ENCODE measurements around the gene FLNC. TPM values are rescaled to one million over a fixed set of nuclear protein-coding genes. Genes with fewer than 3 reads are reported as not detected.

FLNC gene
- total RNA-seq, 2 experiments from 2014 or later, result not detected

- Mint-ChIP-seq H3K27ac (no peak overlapping the region), H3K27me3 (no peaks in the 10 kb centered on the region), H3K9me3 (no peaks in the 10 kb centered on the region), H3K4me3 (no peak overlapping the region), H3K36me3 (ENCODE audit: low read depth) (no peaks in the 10 kb centered on the region), H3K4me1 (no peaks in the 10 kb centered on the region)
- POLR2A ChIA-PET, result no interaction called here
- DNase-seq, result no peak
- CTCF ChIA-PET, result no interaction called here
These were observed 17.6 kb downstream of the FLNC start for GRCh38 chr7:128847721-128848211.

GRCh38 chr7:128848289-128849155, 18.3 kb downstream of the FLNC start:
- H3K9me3 Mint-ChIP-seq, result no peaks in the 10 kb centered on the region
- POLR2A ChIA-PET, result no interaction called here
- no peaks in the 10 kb centered on the region for H3K36me3 Mint-ChIP-seq (ENCODE audit: low read depth)

GRCh38 chr7:128849156-128849515, 18.9 kb downstream of the FLNC start:
- no peak overlapping the region for H3K4me3 Mint-ChIP-seq
- no peak overlapping the region for H3K27ac Mint-ChIP-seq
- no peaks in the 10 kb centered on the region for H3K9me3 Mint-ChIP-seq
- no peaks in the 10 kb centered on the region for H3K36me3 Mint-ChIP-seq (ENCODE audit: low read depth)
- H3K27me3 Mint-ChIP-seq, result no peaks in the 10 kb centered on the region
- ChIA-PET POLR2A (no interaction called here), CTCF (no interaction called here)
- no peak for DNase-seq
- H3K4me1 Mint-ChIP-seq, result no peaks in the 10 kb centered on the region

More at GRCh38 chr7:128848289-128849155, 18.3 kb downstream of the FLNC start:
- no peak overlapping the region for H3K27ac Mint-ChIP-seq
- H3K4me1 Mint-ChIP-seq, result no peaks in the 10 kb centered on the region
- DNase-seq, result no peak
- no peaks in the 10 kb centered on the region for H3K27me3 Mint-ChIP-seq
- H3K4me3 Mint-ChIP-seq, result no peak overlapping the region
- CTCF ChIA-PET, result no interaction called here

- Mint-ChIP-seq H3K9me3 (no peaks in the 10 kb centered on the region), H3K27me3 (no peaks in the 10 kb centered on the region), H3K4me3 (no peak overlapping the region), H3K4me1 (no peaks in the 10 kb centered on the region), H3K36me3 (ENCODE audit: low read depth) (no peaks in the 10 kb centered on the region), H3K27ac (no peak overlapping the region)
- CTCF ChIA-PET, result no interaction called here
- no peak for DNase-seq
- POLR2A ChIA-PET, result no interaction called here
These were observed 19.7 kb downstream of the FLNC start for GRCh38 chr7:128849804-128850490.

- POLR2A ChIA-PET, result no interaction called here
- Mint-ChIP-seq H3K27me3 (no peaks in the 10 kb centered on the region), H3K4me3 (no peak overlapping the region), H3K9me3 (no peaks in the 10 kb centered on the region), H3K4me1 (no peaks in the 10 kb centered on the region), H3K27ac (no peak overlapping the region), H3K36me3 (ENCODE audit: low read depth) (no peaks in the 10 kb centered on the region)
- DNase-seq, result no peak
- CTCF ChIA-PET, result no interaction called here
These were observed 22.5 kb downstream of the FLNC start for GRCh38 chr7:128852537-128853254.

GRCh38 chr7:128853799-128854198, 23.6 kb downstream of the FLNC start:
- Mint-ChIP-seq H3K9me3 (no peaks in the 10 kb centered on the region), H3K27me3 (no peaks in the 10 kb centered on the region), H3K27ac (no peak overlapping the region), H3K36me3 (ENCODE audit: low read depth) (no peaks in the 10 kb centered on the region), H3K4me1 (no peaks in the 10 kb centered on the region), H3K4me3 (no peak overlapping the region)
- ChIA-PET POLR2A (no interaction called here), CTCF (no interaction called here)
- no peak for DNase-seq

- POLR2A ChIA-PET, result no interaction called here
- no peak for DNase-seq
- H3K36me3 Mint-ChIP-seq (ENCODE audit: low read depth), result no peaks in the 10 kb centered on the region
- H3K27ac Mint-ChIP-seq, result no peak overlapping the region
- CTCF ChIA-PET, result no interaction called here
- no peak overlapping the region for H3K4me3 Mint-ChIP-seq
- no peaks in the 10 kb centered on the region for H3K27me3 Mint-ChIP-seq
- peaks cover 4% of the 10 kb centered on the region for H3K4me1 Mint-ChIP-seq
- H3K9me3 Mint-ChIP-seq, result no peaks in the 10 kb centered on the region
These were observed 24.2 kb downstream of the FLNC start for GRCh38 chr7:128854396-128854795.

GRCh38 chr7:128855559-128855958, 25.4 kb downstream of the FLNC start:
- peaks cover 11% of the 10 kb centered on the region for H3K4me1 Mint-ChIP-seq
- ChIA-PET POLR2A (no interaction called here), CTCF (no interaction called here)
- no peaks in the 10 kb centered on the region for H3K9me3 Mint-ChIP-seq
- H3K4me3 Mint-ChIP-seq, result no peak overlapping the region
- H3K27me3 Mint-ChIP-seq, result no peaks in the 10 kb centered on the region
- no peaks in the 10 kb centered on the region for H3K36me3 Mint-ChIP-seq (ENCODE audit: low read depth)
- no peak for DNase-seq
- no peak overlapping the region for H3K27ac Mint-ChIP-seq

- Mint-ChIP-seq H3K4me3 (no peak overlapping the region), H3K36me3 (ENCODE audit: low read depth) (no peaks in the 10 kb centered on the region), H3K27ac (no peak overlapping the region), H3K27me3 (no peaks in the 10 kb centered on the region), H3K4me1 (peaks cover 15% of the 10 kb centered on the region), H3K9me3 (no peaks in the 10 kb centered on the region)
- POLR2A ChIA-PET, result no interaction called here
- DNase-seq, result no peak
- CTCF ChIA-PET, result no interaction called here
These were observed 26.0 kb downstream of the FLNC start for GRCh38 chr7:128856001-128856718.

- CTCF ChIA-PET, result no interaction called here
- H3K4me3 Mint-ChIP-seq, result no peak overlapping the region
- H3K27me3 Mint-ChIP-seq, result no peaks in the 10 kb centered on the region
- peaks cover 5% of the 10 kb centered on the region for H3K36me3 Mint-ChIP-seq (ENCODE audit: low read depth)
- H3K4me1 Mint-ChIP-seq, result peaks cover 24% of the 10 kb centered on the region
- no peaks in the 10 kb centered on the region for H3K9me3 Mint-ChIP-seq
- POLR2A ChIA-PET, result no interaction called here
- no peak for DNase-seq
- no peak overlapping the region for H3K27ac Mint-ChIP-seq
These were observed 28.4 kb downstream of the FLNC start for GRCh38 chr7:128858380-128859231.

GRCh38 chr7:128859232-128860157, 29.3 kb downstream of the FLNC start:
- no peak overlapping the region for H3K4me3 Mint-ChIP-seq
- ChIA-PET POLR2A (no interaction called here), CTCF (interaction anchor here (2.6 kb wide), 1 partner anchor 24 kb away, joined by 13 read pairs; no protein-coding TSS in a partner anchor)
- peaks cover 5% of the 10 kb centered on the region for H3K36me3 Mint-ChIP-seq (ENCODE audit: low read depth)
- no peak for DNase-seq
- no peaks in the 10 kb centered on the region for H3K9me3 Mint-ChIP-seq
- peak overlapping the region; percentile 33 for H3K27ac Mint-ChIP-seq
- H3K4me1 Mint-ChIP-seq, result peaks cover 29% of the 10 kb centered on the region
- H3K27me3 Mint-ChIP-seq, result no peaks in the 10 kb centered on the region

Data from activated CD4-positive, alpha-beta memory T cell treated with anti-CD3 and anti-CD28 coated beads, Interleukin-2, amount 10 ng/mL, durations not matched to agents 7 days and 5 days (primary cell).